ENCODE data around the gene AFDN. TPM values are rescaled to one million over a fixed set of nuclear protein-coding genes. Genes with fewer than 3 reads are reported as not detected.

Gene AFDN
- total RNA-seq, 1 donor from 2014 or later: 166 TPM

DNA sequence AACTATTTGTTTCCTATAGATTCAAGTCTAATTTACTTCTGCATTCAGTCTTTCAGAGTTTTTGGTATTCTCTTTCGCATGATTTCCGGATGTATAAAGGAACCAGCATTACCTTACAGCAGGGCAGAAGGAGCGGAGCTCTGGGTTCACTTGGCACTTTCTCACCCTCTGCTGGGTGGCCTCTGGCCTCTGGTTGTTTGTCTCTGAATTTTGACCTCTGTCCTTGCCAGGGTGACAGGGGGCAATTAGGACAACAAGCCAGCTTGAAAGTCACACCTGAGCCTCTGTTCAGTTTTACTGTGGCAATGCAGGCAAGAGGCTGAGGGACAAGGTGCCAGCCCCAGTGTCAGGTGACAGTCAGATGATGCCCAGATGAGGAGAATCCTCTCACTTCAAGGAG, 101.4 kb downstream of the AFDN start:
- no peak for DNase-seq

DNA sequence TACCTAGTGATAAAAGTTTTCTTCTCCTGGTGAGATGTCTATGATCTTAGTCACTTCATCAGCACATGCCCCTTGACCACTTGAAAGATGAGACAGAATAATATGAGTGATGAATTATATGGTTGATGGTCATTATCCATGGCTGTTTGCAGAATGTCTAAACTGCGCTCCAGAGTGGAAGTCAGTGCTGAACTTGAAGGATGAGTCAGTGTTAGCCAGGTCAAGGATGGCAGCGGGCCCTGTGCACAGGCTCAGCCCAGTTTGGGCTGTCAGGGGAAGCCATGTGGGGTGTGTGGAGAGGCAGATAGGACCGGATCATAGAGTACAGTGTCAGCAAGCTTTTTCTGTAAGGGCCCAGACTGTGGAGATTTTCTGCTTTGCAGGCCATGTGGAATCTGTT, 103.6 kb downstream of the AFDN start:
- DNase-seq: peak; percentile 4

GRCh38 chr6:167932468-167933276, 106.0 kb downstream of the AFDN start:
- DNase-seq: peak; percentile 17

DNA sequence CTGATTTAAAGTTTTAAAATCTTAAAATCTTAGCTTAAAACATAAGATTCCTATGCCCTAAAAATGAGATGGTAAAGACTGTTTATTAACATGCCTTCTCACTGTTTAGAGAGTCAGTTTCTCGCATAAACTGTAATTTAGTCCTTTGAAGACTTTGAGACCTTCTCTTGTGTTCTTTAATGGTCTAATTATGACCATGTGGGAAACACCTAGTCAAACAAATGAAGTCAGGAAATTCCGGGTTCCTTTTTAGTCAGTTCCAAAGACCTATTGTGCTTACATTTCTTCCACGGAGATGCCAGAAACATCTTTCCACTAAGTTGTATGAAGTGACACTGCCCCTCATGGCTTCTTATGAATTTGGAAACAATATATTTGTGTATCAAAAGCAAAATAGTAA, 106.6 kb downstream of the AFDN start:
- DNase-seq: peak; percentile 77

- peak; percentile 12 for DNase-seq
Measured at GRCh38 chr6:167933847-167934246, 107.1 kb downstream of the AFDN start.

DNA sequence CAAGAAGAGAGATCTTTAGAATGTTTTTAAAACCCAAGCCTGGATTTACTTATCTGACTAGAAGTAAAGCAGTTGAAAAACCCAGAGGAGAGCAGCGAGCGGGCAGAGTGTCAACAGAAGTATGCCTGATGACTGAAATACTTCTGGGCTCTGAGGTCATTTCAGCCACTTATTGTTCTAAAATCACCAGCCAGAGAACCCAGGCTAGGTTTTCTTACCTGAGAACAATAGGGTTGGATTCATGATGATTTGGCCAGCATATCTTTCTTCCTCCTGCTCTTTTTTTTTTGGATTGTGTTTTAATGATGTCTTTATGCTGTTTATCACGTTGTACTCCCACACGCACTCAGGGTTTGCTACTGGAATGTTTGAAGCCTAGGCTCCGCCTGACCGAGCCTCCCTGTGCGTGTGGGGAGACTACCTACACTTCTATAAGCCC, 107.7 kb downstream of the AFDN start:
- DNase-seq: peak; percentile 84

GRCh38 chr6:167936051-167936450, 109.3 kb downstream of the AFDN start:
- DNase-seq: no peak

DNA sequence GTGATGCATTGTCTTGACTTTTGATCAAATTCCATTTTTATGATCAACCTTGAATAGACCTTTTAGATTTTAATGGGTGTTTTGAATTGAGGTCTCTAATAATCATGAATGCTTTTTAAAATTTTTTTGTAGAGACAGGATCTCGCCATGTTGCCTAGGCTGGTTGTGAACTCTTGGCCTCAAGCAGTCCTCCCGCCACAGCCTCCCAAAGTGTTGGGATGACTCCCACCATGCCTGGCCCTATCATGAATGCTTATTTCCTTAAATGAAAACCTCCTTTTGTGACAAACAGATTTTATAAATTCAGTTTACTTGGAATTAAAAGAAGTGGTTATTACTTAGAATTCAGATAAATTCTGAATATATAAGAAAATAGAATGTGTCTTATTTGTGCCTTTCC, 110.6 kb downstream of the AFDN start:
- no peak for DNase-seq

- DNase-seq: no peak
Measured at GRCh38 chr6:167937948-167938911, 111.5 kb downstream of the AFDN start.

DNA sequence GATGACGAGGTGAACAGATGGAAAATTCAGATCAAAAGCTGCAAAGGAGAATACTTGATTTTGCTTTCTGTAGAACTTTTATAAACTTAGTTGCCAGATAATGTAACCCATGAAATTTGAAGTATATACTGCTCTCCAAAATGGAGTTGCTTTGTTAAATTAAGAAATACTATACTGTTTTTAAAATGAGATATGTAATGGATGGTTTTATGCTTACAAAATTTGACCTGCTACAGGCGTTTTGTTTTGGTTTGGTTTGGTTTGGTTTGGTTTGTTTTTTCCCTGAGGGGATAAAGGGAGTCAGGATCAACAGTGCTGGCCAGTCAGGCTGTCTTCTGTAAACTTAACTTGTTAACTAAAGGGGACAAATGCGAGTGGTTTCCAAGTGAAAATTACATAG, 115.1 kb downstream of the AFDN start:
- no peak for DNase-seq

- no peak for DNase-seq
Measured at GRCh38 chr6:167944130-167944529, 117.4 kb downstream of the AFDN start.

DNA sequence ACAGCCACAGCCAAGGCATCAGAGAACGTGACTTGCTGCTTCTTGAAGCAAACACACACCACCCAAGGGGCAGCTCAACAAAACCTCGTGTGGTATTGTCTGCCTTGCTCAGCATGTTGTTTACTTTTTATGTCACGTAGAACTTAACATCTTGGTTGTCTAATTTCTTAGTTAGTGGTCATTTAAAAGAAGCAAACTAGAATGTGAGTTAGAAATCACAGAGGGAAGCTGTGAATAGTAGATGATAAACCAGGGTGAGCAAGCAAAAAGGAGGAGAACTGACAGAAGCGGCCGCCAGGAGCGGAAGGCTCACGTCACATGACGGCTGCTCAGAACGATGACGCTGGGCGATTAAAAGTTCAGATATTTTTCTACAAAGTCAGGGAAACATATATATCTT, 119.3 kb downstream of the AFDN start:
- no peak for DNase-seq

- DNase-seq: no peak
Measured at GRCh38 chr6:167946604-167947003, 119.9 kb downstream of the AFDN start.

DNA sequence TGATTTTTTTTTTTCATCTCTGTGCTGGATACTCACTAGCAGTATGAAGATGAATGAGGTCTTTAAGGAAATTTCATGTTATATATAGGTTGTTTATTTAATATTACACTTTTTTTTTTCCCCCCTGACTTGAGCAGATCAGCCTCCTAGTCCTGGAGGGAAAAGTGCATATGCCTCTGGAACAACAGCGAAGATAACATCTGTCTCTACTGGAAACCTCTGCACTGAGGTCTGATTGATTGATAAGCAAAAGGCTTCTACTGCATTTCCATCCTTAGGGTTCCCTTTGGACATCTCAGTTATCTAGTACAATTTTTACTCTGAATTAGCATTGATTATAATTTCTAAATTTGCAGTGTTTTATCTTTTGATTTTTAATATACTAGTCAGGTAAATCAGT, 121.0 kb downstream of the AFDN start:
- DNase-seq: no peak

DNA sequence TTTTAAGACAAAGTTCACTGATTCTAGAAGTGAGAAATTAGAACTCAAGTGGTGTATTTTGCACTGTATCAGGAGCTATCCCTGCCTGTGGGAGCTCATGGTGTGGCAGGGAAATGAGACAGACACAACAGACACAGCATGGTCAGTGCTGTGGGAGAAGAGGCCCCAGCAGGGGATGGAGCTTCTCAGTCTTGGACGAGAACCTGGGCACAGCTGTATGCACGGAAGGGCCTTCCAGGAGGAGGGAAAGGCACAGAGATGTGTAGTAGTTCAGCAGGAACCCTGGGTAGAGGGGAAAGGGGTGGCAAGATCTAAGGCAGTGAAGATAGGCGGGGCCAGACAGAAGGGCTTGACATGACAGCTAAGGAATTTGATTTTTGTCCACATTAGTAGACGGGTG, 122.0 kb downstream of the AFDN start:
- no peak for DNase-seq

GRCh38 chr6:167949121-167949684, 122.5 kb downstream of the AFDN start:
- no peak for DNase-seq

DNA sequence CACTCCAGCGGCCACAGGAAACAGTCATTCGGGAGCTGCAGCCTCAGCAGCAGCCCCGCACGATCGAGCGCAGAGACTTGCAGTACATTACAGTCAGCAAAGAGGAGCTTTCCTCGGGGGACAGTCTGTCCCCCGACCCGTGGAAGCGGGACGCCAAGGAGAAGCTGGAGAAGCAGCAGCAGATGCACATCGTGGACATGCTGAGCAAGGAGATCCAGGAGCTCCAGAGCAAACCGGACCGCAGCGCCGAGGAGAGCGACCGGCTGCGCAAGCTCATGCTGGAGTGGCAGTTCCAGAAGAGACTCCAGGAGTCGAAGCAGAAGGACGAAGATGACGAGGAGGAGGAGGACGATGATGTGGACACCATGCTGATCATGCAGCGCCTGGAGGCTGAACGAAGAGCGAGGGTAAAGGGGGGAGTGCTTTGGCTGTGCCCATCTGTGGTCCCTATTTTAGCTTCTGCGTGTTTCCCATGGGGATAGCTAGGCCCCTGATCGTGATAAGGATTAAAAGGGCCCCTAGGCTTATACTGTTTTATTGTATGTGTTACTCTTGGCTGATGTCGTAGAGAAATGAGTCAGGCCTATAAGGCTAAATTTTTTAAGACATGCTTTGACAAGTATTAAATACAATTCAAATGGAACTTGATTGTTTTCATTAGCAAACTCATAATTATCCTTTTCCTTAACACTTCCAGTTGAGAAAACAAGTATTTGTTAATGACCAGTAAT, 125.2 kb downstream of the AFDN start:
- DNase-seq: no peak

DNA sequence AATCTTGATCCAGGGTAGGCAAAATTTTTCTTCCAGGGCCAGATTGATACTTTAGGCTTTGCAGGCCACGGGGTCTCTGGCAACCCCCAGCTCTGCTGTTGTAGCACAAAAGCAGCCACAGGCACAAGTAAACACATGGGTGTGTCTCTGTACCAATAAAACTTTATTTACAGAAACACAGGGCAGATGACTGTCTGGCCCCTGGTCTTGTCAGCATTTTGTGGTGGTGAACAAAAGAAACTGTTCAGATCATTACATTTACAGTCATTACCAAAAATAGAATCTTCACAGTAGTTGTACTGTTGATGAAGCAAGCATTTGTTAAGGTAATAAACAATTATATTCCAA, 125.8 kb downstream of the AFDN start:
- no peak for DNase-seq

- DNase-seq: no peak
Measured at GRCh38 chr6:167953551-167953950, 126.8 kb downstream of the AFDN start.

DNA sequence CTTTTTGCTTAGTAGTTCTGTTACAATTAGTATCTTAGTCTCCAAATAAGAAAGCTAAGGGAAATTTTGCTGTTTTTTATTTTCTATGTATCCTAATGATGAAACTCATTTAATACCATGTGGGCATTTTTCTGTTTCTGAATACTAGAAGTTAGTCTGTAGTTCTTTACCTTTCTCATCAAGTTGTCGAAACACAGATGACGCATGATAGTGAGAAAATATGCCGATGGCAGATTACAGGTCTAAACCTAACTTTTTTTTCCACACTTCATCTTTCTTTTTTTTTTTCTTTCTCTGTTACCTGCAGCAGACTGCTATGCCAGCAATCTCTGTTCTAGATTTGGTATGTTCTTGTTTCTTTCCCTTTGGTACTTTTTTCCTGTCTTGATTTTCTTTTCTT, 127.4 kb downstream of the AFDN start:
- DNase-seq: no peak

DNA sequence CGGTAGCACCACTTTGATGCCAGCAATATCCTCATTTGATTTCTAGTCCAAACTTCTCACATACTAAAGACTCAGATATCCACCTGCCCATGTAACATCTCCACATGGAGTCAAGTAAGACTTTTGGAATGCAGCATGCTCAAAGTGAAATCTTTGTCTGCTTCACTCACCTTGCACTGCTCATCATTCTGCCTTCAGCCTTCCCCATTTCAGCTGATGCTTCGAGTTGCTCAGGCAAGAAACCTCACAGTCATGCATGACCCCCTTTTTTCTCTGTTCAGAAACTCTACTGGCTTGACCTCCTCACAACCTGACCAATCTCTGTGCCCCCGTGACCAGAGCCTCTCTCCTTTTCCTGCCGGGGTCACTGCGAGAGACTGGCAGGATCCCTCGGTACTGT, 129.8 kb downstream of the AFDN start:
- no peak for DNase-seq

DNA sequence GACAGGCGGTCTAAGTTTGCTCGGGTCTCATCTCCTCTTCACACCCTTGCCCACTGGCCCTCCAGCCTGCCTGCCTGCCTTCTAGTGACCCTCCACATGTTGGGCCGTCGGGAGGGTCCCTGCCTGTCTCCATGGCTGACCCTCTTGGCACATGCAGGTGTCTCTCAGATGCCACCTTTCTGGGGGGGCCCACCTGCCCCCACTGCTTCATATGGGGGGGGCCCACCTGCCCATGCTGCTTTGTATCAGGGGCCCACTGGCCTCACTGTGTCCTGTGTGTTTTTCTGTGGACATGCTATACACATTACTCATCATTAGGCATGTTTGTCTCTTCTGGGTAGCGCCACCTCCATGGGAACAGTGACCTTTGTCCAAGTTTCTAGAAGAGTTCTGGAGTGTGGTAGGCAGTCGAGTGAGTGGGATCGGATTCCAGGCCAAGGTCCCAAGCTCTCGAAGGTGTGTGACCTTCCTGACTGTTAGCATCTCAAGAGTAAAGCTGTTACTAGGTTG, 130.3 kb downstream of the AFDN start:
- DNase-seq: no peak

- no peak for DNase-seq
Measured at GRCh38 chr6:167957626-167958025, 130.9 kb downstream of the AFDN start.

Data from dermis blood vessel endothelial cell (primary cell).